Upper lobe of left lung (tissue), 6 donors: ENCODE measurements around the gene SLC25A40. TPM values are rescaled to one million over a fixed set of nuclear protein-coding genes. Genes with fewer than 3 reads are reported as not detected.

Experiments used
- ATAC-seq, 2 donors: fragments of 200-7000 bp; cut with Tn5 transposase; one replicate each; pipeline ENCODE4 v1.9.1; 2022; ENCODE audit warnings: mild to moderate bottlenecking in 2 of 2, moderate library complexity in 2 of 2; ENCODE audit not compliant: low FRiP score in 2 of 2
- DNase-seq, 2 donors: peaks; one replicate each; pipeline ENCODE4 v3.0.0-alpha.2; 2019 to 2020
- H3K27ac ChIP-seq, 4 donors: fragments of 200-600 bp; sonication (generic); one replicate each; pipeline ENCODE4 v1.5.1; 2016 to 2019
- H3K27me3 ChIP-seq, 4 donors: fragments of 200-600 bp; sonication (generic); one replicate each; pipeline ENCODE4 v1.5.1; 2017 to 2019
- H3K36me3 ChIP-seq, 4 donors: fragments of 200-600 bp; sonication (generic); one replicate each; pipeline ENCODE4 v1.5.1; 2016 to 2019
- H3K4me1 ChIP-seq, 4 donors: fragments of 200-600 bp; sonication (generic); one replicate each; pipeline ENCODE4 v1.5.1; 2018 to 2019
- H3K4me3 ChIP-seq, 4 donors: fragments of 200-600 bp; sonication (generic); one replicate each; pipeline ENCODE4 v1.5.1; 2017 to 2019; ENCODE audit warnings: mild to moderate bottlenecking in 2 of 4, moderate library complexity in 1 of 4
- H3K9me3 ChIP-seq, 4 donors: fragments of 200-600 bp; sonication (generic); one replicate each; pipeline ENCODE4 v1.5.1; 2018 to 2019
- EP300 ChIP-seq, 4 donors: sonication (generic); formaldehyde crosslinking; IDR thresholded peaks; one replicate each; pipeline ENCODE4 v1.5.1; 2017; ENCODE audit warnings: antibody characterized with exemption in 4 of 4, control low read depth in 2 of 4
- POLR2A ChIP-seq, 4 donors: fragments of 450-650 bp; IDR thresholded peaks; one replicate each; pipeline ENCODE4 v1.5.1; 2016 to 2017; ENCODE audit warnings: antibody characterized with exemption in 4 of 4, mild to moderate bottlenecking in 2 of 4
- POLR2AphosphoS5 ChIP-seq, 2 donors: sonication (generic); formaldehyde crosslinking; IDR thresholded peaks; one replicate each; pipeline ENCODE4 v1.5.1; 2017; ENCODE audit warnings: antibody characterized with exemption in 2 of 2
- WGBS, 2 donors: methylation state at CpG; one replicate each; pipeline ENCODE4 v1.1.5; 2017 to 2018; 5-methylcytosine and 5-hydroxymethylcytosine counted together
- total RNA-seq, 6 donors: library from RNA; depleted of rRNA in 4 of 6; stranded (reverse); fragments of >200 nt in 4 of 6; gene quantifications; one replicate each; pipeline versions ENCODE4 v1.1.0 to v1.2.1, GENCODE V29; 2016 to 2021
- TF ChIP-seq, protein P1 (sequence below), 6 experiments: fragments of 450-650 bp in 4 of 6; fragments of 200-600 bp in 2 of 6; sonication (generic) in 2 of 6; IDR thresholded peaks; one replicate each; pipeline ENCODE4 v1.5.1; 2016 to 2019; ENCODE audit warnings: antibody characterized with exemption in 6 of 6
- donor health status: DM: no; HTN: no; CAD: no; lungs with moderate emphysema.
- donor health status: DM: no; HTN: yes; CAD: no; lungs with severe emphysema.

SLC25A40 gene
- total RNA-seq, 6 donors from 2014 or later, result 6.2 to 37.6 (median 20.1) TPM

DNA sequence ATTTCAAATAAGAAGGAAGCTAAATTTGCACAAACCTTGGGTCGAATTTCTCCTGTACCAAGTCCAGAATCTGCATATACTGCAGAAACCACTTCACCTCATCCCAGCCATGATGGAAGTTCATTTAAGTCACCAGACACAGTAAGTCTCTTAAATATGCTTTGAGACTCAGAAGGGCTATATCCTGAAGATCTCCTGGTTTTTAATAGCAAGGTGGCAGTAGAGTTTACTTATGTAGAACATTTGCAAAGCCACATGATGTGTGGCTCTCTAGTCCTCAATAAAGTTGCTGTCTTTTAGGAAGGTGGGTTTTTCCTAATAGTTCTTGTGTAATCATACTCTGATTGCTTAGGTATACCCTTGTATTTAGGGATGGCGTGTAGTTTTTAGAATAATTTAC, 8.9 kb upstream of the SLC25A40 start:
- ATAC-seq (no peak), DNase-seq (no peak)
- TF ChIP-seq POLR2AphosphoS5 (IDR thresholded peaks at IDR 0.05), result no peak
- TF ChIP-seq, protein P1, sequence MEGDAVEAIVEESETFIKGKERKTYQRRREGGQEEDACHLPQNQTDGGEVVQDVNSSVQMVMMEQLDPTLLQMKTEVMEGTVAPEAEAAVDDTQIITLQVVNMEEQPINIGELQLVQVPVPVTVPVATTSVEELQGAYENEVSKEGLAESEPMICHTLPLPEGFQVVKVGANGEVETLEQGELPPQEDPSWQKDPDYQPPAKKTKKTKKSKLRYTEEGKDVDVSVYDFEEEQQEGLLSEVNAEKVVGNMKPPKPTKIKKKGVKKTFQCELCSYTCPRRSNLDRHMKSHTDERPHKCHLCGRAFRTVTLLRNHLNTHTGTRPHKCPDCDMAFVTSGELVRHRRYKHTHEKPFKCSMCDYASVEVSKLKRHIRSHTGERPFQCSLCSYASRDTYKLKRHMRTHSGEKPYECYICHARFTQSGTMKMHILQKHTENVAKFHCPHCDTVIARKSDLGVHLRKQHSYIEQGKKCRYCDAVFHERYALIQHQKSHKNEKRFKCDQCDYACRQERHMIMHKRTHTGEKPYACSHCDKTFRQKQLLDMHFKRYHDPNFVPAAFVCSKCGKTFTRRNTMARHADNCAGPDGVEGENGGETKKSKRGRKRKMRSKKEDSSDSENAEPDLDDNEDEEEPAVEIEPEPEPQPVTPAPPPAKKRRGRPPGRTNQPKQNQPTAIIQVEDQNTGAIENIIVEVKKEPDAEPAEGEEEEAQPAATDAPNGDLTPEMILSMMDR (IDR thresholded peaks at IDR 0.05), result no peak
- TF ChIP-seq POLR2A (IDR thresholded peaks at IDR 0.05), result no peak
- TF ChIP-seq EP300 (IDR thresholded peaks at IDR 0.05), result no peak
- no peaks in the 10 kb centered on the region for H3K4me1 ChIP-seq
- WGBS, 2 donors, result 81 to 94% methylated on average over 2 of the region's 2 CpGs
- no peaks in the 10 kb centered on the region for H3K27me3 ChIP-seq
- peaks cover 0 to 12% (median 0%) of the 10 kb centered on the region in 4 donors for H3K36me3 ChIP-seq
- no peak overlapping the region for H3K4me3 ChIP-seq
- H3K27ac ChIP-seq, result no peak overlapping the region
- H3K9me3 ChIP-seq, result no peaks in the 10 kb centered on the region

DNA sequence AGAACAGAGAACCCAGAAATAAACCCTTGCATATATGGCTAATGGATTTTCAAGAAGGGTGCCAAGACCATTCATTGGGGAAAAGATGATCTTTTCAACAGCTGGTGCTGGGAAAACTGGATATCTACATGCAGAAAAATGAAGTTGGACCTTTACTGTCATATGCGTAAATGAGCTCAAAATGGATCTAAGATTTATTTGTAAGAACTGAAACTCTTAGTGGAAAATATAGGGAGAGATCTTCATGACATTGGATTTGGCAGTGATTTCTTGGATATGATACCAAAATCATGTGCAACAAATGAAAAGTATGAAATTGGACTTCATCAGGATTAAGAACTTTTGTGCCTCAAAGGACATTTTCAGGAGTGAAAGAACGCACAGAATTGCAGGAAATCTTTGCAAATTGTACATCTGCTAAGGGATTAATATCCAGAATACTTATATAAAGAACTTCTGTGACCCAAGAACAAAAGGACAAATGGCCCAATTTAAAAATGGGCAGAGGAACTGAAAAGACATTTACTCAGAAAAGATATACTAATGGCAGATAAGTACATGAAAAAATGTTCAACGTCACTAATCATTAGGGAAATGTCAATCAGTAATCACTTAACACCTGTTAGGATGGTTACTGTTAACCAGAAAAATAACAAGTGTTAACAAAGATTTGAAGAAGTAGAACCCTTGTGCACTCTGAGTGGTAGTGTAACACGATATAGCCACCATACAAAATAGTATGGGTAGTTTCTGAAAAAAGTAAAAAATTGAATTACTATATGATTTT, 6.2 kb upstream of the SLC25A40 start:
- ATAC-seq (no peak), DNase-seq (no peak)
- no peak overlapping the region for H3K4me3 ChIP-seq
- no peaks in the 10 kb centered on the region for H3K27me3 ChIP-seq
- H3K9me3 ChIP-seq, result no peaks in the 10 kb centered on the region
- TF ChIP-seq EP300 (IDR thresholded peaks at IDR 0.05) (no peak), POLR2A (IDR thresholded peaks at IDR 0.05) (no peak), POLR2AphosphoS5 (IDR thresholded peaks at IDR 0.05) (no peak)
- TF ChIP-seq, protein P1 (IDR thresholded peaks at IDR 0.05), result no peak
- H3K36me3 ChIP-seq, result peaks cover 0 to 7% (median 0%) of the 10 kb centered on the region in 4 donors
- no peak overlapping the region for H3K27ac ChIP-seq
- WGBS, 2 donors, result 93 to 96% methylated on average over 4 of the region's 4 CpGs
- H3K4me1 ChIP-seq, result peaks cover 0 to 8% (median 4%) of the 10 kb centered on the region in 4 donors

DNA sequence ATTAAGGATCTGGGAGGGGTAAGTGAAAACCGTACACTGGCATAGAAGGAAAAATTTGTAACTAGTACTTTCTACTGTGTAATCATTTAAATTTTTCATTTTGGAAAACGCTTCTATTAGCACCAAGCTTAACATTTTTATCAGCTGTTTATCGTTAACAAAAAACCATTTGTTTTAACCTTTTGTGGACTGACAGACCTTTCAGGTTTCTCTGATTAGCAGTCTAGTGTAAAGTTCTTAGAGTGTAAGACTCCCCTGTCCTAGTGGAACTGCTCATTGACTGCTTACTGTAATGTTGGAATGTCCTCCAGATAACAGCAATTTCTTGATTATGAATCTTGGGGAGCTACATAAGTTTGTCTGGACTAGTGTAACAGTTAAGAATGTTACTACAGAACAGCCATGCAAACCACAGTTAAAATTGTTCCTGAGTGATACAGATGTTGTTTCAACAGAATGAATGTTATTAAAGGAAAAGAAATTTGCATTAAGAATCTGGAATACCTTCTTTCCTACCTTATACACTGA, 2.1 kb upstream of the SLC25A40 start:
- Histone ChIP-seq H3K9me3 (no peaks in the 10 kb centered on the region), H3K4me3 (no peak overlapping the region), H3K36me3 (no peaks in the 10 kb centered on the region), H3K4me1 (peaks cover 17 to 24% (median 19%) of the 10 kb centered on the region in 4 donors), H3K27ac (no peak overlapping the region), H3K27me3 (no peaks in the 10 kb centered on the region)
- DNase-seq (no peak), ATAC-seq (no peak)
- TF ChIP-seq EP300 (IDR thresholded peaks at IDR 0.05) (no peak), POLR2A (IDR thresholded peaks at IDR 0.05) (no peak), POLR2AphosphoS5 (IDR thresholded peaks at IDR 0.05) (no peak)
- TF ChIP-seq, protein P1 (IDR thresholded peaks at IDR 0.05), result no peak
- WGBS, 2 donors, result 67 to 74% methylated on average over 3 of the region's 3 CpGs

DNA sequence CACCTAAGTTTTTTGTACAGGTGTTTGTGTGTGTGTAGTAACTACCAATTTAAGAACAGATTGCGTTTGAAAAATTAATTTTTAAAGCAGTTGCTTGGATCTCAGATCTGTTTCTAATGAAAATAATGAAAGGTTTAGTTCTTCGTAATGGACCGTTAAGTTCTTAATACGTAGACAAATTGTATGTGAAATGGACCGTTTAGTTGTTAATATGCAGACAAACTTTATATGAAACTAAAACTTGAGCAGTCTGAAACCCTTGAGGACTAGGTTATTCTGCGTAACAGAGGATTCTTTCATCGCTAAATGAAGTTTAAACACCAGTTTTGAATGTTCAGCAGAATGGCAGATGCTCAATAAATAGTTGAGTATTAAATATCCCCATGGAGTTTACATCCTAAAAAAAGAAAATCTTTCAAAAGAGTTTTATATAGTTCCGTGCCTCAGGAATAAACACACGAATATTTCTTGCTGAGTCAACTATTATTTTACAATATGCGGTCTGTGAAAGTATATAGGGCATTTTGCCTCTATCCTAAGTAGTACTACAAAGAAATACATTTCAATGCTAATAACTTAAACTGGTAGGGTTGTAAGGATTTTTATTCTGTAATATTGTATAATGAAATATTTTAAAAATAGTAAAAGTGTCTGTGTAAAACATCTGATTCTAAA, 1.3 kb upstream of the SLC25A40 start:
- ATAC-seq (no peak), DNase-seq (no peak)
- H3K4me3 ChIP-seq, result peak overlapping the region in 3 of 4 donors; percentile 63 to 93 (median 82)
- TF ChIP-seq, protein P1 (IDR thresholded peaks at IDR 0.05), result no peak
- TF ChIP-seq POLR2A (IDR thresholded peaks at IDR 0.05) (no peak), EP300 (IDR thresholded peaks at IDR 0.05) (no peak), POLR2AphosphoS5 (IDR thresholded peaks at IDR 0.05) (no peak)
- no peaks in the 10 kb centered on the region for H3K9me3 ChIP-seq
- H3K27ac ChIP-seq, result peak overlapping the region; percentile 87 to 94 (median 92)
- 8 to 14% methylated on average over 10 of the region's 10 CpGs for WGBS, 2 donors
- peaks cover 17 to 28% (median 19%) of the 10 kb centered on the region in 4 donors for H3K4me1 ChIP-seq
- H3K27me3 ChIP-seq, result no peaks in the 10 kb centered on the region
- H3K36me3 ChIP-seq, result no peaks in the 10 kb centered on the region
